ENCODE measurements around the gene MAPK7. TPM values are rescaled to one million over a fixed set of nuclear protein-coding genes. Genes with fewer than 3 reads are reported as not detected.

The MAPK7 gene
- total RNA-seq, 2 experiments from 2014 or later: 25.1 to 27.1 TPM

GRCh38 chr17:19381741-19382444 lies 3.6 kb downstream of the MAPK7 start:
- Mint-ChIP-seq H3K36me3 (ENCODE audit: low read depth) (peaks cover 27% of the 10 kb centered on the region), H3K4me3 (no peak overlapping the region), H3K4me1 (ENCODE audit: low read depth) (peaks cover 13% of the 10 kb centered on the region), H3K9me3 (no peaks in the 10 kb centered on the region), H3K27me3 (no peaks in the 10 kb centered on the region), H3K27ac (no peak overlapping the region)
- TF ChIP-seq CTCF (IDR thresholded peaks at IDR 0.05): no peak
- ChIA-PET POLR2A (no interaction called here), CTCF (no interaction called here)
- intact Hi-C loops (cut with micrococcal nuclease): no loop called here
- DNase-seq (no peak), ATAC-seq (no peak)

GRCh38 chr17:19382531-19383444 lies 4.5 kb downstream of the MAPK7 start:
- POLR2A ChIA-PET: interaction anchor here (0.5 kb wide), 1 partner anchor 10 kb away, joined by 3 read pairs; no protein-coding TSS in a partner anchor
- Mint-ChIP-seq H3K9me3 (no peaks in the 10 kb centered on the region), H3K36me3 (ENCODE audit: low read depth) (peaks cover 27% of the 10 kb centered on the region), H3K27ac (no peak overlapping the region), H3K4me3 (no peak overlapping the region), H3K27me3 (no peaks in the 10 kb centered on the region), H3K4me1 (ENCODE audit: low read depth) (peaks cover 16% of the 10 kb centered on the region)
- ATAC-seq (no peak), DNase-seq (no peak)
- intact Hi-C loops (cut with micrococcal nuclease): no loop called here
- CTCF ChIA-PET: no interaction called here
- TF ChIP-seq CTCF (IDR thresholded peaks at IDR 0.05): no peak

- POLR2A ChIA-PET: interaction anchor here (0.5 kb wide), 1 partner anchor 9 kb away, joined by 3 read pairs; no protein-coding TSS in a partner anchor
- ATAC-seq: no peak
- Mint-ChIP-seq H3K4me3 (no peak overlapping the region), H3K9me3 (no peaks in the 10 kb centered on the region), H3K4me1 (ENCODE audit: low read depth) (peaks cover 20% of the 10 kb centered on the region), H3K27me3 (no peaks in the 10 kb centered on the region), H3K36me3 (ENCODE audit: low read depth) (peaks cover 27% of the 10 kb centered on the region), H3K27ac (no peak overlapping the region)
- CTCF ChIA-PET: interaction anchor here (0.6 kb wide), 1 partner anchor 21 kb away, joined by 3 read pairs; the partner anchor contains the start of gene B9D1
- intact Hi-C loops (cut with micrococcal nuclease): no loop called here
- no peak for DNase-seq
- no peak for TF ChIP-seq CTCF (IDR thresholded peaks at IDR 0.05)
Measured at GRCh38 chr17:19383681-19384470, 5.6 kb downstream of the MAPK7 start.

GRCh38 chr17:19384723-19385391 lies 6.6 kb downstream of the MAPK7 start:
- no peak for DNase-seq
- POLR2A ChIA-PET: interaction anchor here (0.6 to 0.7 kb wide), 2 partner anchors 21 to 119 kb away, joined by 3 read pairs; no protein-coding TSS in a partner anchor
- peaks cover 16% of the 10 kb centered on the region for H3K4me1 Mint-ChIP-seq (ENCODE audit: low read depth)
- no peaks in the 10 kb centered on the region for H3K27me3 Mint-ChIP-seq
- no peaks in the 10 kb centered on the region for H3K9me3 Mint-ChIP-seq
- ATAC-seq: no peak
- TF ChIP-seq CTCF (IDR thresholded peaks at IDR 0.05): no peak
- intact Hi-C loops (cut with micrococcal nuclease): no loop called here
- CTCF ChIA-PET: interaction anchor here (0.6 to 1.3 kb wide), 3 partner anchors 22 to 62 kb away, joined by 3 to 4 read pairs (median 3); partner anchors contain the start of gene B9D1
- H3K4me3 Mint-ChIP-seq: no peak overlapping the region
- H3K27ac Mint-ChIP-seq: no peak overlapping the region
- peaks cover 22% of the 10 kb centered on the region for H3K36me3 Mint-ChIP-seq (ENCODE audit: low read depth)
